Superior temporal gyrus (tissue), 1 donor: ENCODE data around the gene PIP4K2A.
A peak's percentile ranks its signal among the peaks of the same experiment; 100 is the strongest.

Experiments used
- DNase-seq: peaks from one replicate; pipeline ENCODE4 v3.0.0-alpha.2; 2016; ENCODE audit errors: extremely low spot score

The PIP4K2A gene

DNA sequence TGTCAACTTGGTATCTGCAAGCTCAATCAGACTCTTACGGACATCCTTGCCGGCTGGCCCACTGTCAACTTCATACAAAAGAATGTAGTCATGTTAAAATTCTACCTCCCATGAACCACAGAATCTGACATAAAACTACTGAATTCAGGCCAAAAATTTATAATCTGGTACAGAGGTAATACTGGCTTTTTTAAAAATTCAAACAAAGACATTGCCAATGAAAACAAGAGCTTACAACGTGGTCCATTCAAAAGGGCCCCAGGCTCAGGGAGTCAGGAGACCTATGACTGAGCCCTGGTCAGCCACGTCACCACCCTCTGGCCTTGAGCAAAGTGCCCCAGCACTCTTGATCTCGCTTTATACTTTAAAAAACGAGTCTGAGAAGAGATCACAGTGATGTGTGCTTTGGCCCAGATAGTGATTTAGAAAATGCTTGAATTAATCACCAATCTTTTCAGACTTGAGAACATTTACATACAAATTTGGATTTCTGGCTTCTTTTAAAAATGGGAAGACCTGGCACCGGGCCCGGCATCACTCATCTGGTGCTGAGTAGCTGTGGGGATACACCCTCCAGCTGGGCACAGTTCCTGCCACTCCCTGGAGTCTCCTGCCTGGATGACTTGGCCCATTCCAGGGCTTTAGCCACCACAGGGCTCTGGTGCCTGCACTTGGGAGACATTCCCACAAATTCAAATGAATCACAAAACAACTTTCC is 94.1 kb downstream of the PIP4K2A start:
- DNase-seq = peak; percentile 78

DNA sequence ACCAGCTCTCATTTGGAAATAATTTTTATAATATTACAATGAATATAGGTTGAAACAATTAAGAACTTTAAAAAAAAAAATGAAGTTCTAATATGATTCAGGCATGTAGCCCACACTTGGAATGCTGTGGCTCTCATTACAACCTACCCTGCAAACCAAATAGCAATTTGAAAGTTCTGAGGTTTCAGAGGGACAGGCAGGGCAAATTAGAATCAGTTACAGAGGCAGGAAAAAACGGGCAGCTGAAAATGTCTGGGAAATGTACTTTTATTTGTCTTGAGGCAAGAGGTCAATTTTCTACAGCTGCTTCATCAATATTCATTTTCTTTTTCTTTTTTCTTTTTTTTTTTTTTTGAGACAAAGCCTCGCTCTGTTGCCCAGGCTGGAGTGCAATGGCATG is 95.3 kb downstream of the PIP4K2A start:
- no peak for DNase-seq

DNA sequence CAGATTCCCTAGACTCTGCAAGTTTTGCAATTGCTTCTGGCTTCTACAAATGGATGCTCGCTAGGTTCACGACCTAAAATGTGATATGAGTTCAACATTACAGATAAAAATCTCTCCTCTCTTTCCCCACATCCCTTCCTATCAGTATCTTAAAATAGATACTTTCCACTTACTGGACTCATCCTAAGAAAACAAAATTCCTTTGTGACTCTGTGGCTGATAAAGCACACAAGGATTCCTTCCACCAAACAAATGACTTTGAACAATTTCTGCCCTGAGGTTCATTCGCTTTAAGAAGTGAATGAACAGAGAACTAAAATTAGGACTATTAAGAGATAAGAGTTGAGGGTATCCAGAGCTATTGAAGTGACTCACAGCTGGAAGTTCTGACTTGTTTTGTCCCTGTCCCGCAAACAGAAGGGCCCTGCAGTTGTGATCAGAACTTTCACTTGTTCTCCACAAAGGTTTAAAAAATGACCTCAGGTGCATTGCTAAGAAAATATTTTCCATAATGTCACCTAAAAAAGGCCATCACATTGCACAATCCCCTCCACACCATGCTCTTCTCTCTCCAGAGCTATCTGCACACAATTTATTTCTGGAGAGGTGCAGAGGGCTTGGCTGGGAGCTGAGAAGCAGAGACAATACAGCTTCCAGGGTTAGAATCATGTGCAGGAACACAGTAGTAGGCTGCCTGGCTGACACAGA is 96.1 kb downstream of the PIP4K2A start:
- DNase-seq = no peak

DNA sequence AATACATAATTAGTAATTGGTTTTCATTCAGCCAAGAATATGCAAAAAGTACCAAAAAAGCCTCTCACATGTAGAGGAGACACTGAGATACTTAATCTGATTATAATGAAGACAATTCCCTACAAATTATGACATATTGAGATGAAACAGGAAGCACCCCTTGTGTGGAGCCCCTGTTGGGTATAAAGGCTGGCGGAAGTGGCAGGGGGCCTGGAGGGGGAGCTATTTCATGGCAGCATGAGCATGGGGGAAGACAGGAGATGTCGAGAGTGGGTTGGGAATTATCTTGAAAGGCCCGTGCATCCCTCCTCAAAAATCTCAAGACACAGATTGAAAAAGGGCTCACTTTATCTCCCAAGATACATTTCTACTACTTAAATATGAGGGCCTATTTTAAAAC is 96.9 kb downstream of the PIP4K2A start:
- DNase-seq = no peak

DNA sequence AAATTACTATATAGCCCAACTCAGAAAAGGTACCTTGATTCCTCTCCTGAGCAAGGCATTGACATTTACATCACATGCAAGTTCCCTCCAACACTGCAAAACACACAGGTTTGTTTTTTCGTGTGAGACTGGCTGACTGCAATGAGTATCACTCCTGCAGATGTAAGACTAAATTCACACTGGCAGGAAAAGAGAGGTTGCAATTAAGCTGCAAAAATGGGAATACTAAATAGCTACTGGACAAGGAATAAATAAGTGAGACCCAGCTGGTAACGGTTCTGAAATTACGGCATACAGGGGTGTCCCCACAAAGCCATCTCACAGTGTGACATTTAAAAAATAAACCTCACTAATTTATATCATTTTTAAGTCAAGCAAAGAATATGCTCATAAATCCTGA is 97.3 kb downstream of the PIP4K2A start:
- DNase-seq = no peak

DNA sequence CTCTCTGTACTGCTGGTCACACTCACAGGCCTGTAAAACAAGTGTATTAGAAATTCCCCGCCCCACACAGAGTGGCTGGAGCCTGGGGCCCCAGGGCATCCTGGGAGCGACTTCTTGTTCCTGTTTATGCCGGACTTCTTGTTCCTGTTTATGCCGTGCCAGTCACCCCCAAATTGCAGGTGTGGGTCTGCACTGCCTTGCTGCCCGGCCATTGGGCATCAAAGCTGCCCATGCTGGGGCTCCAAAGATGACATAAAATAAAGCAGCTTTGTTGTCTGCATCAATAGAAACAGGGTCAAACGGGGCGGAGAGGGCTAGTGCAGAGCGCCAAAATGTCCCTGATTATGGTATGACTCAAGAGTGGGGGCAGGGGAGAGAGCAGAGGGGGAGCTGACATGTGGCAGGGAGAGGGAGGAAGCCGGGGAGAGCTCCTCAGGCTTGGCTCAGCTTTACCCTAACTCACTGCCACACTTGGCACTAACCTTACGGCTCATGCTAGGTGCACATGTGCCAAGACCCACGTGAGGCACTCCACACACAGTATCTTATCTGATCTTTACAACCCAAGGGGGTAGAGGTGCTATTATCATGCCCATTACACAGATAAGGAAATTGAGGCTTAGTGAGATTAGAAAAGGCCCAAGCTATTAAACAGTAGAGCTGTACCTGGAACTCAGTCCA is 98.4 kb downstream of the PIP4K2A start:
- peak; percentile 97 for DNase-seq

DNA sequence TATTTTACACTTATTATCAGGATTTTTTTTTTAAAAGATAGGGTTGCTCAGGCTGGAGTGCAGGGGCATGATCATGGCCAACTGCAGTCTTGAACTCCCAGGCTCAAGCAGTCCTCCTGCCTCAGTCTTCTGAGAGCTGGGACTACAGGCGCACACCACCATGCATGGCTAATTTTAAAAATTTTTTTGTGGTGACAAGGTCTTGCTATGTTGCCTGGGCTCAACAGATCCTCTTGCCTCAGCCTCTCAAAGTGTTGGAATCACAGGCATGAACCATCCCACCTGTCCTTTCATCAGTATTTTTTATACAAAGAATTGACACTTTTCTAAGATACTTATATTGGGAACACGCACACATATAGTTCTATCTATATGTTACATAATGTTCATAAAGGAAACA is 99.3 kb downstream of the PIP4K2A start:
- DNase-seq = no peak

DNA sequence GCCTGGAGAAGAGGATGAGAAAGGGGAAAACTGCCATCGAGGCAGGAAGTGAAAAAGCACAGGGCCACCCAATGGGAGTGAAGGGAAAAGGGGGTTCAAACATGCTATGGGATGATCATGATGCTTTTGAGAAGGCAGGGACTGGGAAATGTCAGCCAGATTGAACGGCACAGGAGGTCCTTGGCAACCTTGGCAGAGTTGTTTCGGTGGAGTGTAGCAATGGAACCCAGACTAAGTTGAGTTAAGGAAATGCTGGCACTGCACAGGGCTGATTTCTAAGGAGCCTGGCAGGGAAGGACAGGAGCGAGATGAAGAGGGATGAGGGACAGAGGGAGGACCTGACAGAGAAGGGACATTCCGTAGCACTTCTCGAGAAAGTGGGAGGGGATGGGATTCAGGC is 101.4 kb downstream of the PIP4K2A start:
- DNase-seq = no peak

DNA sequence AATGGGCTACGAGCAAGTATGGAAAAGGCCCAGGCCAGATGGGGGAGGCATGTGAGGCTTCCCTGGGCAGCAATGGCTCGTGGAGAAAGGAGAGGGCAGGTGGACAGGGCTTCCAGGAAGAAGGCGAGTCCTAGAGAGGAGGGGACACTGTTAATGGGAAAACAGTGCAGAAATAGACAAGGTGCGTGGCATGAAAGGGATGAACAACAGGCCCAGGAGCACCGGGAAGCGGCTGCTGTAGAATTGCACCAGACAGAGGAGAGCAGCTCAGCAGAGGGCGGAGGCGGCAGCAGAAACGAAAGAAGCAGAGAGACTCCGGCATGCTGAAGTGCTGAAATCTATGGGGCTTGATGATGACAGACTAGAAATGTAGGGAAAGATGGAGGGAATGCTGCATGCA is 102.1 kb downstream of the PIP4K2A start:
- no peak for DNase-seq

DNA sequence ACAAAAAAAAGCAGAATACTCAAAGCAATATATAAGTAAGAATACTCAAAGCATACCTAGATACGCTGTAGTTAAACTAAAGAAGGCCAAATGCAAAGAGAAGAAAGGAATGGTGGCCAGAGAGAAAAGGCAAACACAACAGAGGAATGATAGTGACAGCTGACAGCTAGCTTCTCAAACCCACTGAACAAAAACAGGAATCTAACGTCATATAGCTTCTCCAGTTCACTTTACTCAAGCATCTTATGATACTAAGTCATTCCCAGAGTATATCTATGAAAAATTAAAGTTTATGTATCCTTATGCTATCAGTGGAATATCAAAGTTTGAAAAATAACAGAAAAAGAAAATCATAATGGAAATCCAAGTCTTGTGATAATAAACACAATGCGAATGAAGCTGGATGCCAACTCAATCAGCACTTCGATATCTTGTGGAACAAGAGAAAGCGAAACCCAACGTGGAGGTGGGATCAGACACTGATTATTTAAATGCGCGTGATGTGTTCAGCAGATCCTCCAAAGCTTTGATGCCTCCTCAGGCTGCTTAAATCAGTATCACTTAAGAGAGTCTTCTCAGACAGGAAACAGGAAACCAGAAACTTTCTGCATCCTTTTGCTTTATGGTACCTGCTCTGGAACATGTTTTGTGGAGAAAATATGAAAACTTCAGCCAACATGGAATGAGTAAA is 102.8 kb downstream of the PIP4K2A start:
- DNase-seq = peak; percentile 37

DNA sequence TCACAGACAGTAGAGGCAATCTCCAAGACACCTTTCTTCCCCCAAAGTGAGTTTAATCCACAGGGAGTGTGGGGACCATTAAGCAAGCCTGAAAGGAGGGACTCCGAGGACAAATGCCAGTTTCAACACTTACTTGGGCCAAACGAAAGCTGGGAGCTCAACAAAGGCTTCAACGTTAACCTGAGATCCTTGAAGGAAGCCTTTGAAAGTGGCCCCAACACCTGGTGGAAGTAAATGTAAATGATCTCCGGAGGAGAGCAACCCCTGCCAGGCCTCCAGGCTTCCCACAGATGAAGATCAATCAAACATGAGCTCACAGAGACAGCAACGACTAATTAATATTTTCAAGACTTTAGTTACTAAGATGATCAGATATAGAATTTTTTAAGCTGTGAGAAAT is 103.8 kb downstream of the PIP4K2A start:
- no peak for DNase-seq

DNA sequence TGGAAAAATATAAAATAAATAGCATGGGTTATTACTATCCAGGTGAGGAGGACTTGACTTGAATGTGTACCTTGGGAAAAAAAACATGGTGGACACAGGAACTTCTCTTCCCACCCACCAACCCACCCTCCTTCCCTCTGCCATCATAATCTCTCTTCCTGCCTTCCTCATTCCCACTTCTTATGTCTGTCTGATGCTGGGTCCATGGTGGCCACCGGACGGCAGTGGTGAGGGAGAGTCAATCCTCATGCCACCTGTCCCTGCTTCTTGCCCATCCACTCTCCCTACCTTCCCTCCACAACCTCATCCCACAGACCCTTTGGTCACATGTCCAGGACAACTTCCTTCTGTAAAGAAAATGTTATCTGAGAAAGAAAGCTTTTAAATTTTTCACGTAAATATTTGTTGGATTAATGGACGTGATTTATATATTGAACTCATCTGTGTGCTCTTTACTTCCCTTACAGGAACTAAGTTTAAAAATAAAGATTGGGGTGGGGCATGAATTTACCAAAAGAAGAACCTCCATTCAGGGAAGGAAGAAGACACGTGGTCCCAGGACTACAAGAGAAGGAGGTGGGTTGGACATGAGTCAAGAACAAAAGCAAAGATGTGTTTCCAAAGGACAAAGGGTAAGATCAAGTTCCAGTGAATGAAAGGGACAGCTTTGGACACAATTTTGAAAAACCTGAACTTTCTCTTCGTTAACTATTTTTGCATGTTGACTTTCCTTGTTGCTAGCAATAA is 104.5 kb downstream of the PIP4K2A start:
- no peak for DNase-seq

DNA sequence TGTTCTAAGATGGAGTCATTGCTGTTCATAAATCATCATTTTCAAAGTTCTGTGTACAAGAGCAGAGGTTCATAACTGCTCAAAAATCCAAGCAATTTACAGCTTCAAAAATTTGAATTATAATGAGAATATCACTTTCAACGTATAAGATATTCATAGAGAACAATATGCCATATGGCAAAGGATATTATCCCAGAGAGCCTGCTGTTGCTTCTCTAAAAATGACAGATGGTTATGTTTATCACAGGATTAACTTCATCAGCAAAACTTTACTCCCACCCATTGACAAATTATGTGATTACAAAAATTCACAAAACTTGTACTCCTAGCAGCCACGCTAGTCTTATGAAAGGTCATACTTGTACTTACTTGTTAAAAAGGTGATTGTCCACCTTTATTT is 105.1 kb downstream of the PIP4K2A start:
- DNase-seq = no peak

DNA sequence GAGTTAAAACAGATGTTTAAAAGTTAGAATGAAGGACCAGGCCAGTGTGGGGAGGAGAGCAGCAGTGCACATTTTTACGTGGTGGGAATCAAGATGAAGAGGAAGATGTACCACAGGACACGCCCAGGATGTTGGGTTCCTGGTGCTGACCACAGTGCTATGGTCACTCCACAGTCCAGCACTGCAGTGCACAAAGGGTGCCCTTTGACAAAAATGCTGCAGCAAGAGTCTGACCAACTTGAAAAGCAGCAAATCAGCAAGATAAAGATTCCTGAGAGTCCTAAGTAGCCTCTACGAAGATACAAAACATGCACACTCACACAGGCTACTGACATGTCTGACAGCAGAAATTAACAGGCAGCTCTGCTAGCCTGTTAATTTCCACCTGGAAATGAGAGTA is 107.1 kb downstream of the PIP4K2A start:
- no peak for DNase-seq

DNA sequence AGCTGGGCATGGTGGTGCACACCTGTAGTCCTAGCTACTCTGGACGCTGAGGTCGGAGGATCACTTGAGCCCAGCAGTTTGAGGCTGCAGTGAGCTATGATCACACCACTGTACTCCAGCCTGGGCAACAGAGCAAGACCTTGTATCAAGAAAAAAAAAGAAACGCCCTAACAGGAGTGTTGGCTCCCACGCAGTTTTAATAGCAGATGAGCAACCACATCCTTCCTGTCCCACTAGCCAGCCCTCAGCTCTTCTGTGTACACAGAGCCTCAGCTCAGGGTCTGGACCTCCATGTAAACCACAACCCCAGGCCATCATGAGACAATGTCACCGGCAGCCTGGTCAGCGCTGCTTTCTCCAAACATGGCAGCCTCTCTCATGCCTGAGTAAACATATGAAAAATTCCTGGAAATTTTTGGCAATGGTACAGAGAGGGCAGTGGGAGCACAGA is 108.2 kb downstream of the PIP4K2A start:
- no peak for DNase-seq

DNA sequence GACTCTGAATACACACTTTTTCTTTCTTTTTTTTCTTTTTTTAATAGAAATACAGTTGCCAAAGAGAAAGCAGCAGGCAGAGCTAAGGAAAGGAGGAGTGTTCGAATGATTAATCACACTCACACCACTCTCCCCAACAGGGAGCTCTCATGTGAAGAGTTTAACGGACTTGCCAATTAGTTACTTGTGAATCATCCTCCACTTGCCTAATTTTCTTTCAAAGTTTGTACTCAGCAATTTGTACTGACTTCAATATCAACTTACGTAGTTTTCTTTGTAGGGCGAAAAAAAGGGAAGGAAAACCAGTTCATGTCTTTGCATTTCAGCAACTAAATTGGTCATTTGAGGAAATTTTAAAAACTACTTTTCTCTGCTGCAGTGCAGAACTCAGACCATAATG is 109.2 kb downstream of the PIP4K2A start:
- peak; percentile 62 for DNase-seq

DNA sequence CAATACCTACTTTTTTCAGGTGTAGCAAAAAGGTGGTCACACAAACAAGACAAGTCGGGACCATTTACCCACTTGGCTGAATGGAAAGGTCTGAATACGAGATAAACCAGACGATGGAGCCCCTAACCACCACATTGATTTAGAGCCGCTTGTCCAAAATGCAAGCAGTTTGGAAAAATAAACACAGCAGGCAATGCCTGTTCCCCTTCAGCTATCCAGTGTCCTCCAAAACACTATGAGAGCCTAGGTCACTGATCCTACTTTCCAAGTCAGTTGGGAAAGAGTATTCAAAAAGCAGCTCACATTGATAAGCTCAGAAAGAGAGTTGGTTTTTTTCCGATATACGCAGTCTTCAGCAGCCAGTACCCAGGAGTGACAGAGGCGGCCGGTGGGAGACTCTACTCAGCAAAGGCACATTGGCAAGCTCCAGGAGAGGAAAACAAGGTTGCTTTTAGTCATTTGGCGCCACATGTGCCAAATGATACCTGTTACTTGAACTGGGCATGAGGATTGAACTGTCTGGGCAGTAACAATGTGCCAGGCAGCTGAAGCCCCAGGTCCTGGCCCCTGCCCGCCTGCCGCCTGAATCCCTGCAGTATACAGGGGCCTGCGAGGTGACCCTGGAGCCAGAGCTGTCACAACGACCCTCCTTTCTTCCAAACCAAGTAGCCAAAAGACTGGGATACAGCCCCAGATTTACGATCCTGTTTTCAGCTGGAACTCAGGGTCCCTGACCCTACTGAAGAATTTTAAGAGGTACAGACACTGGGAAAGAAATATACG is 109.8 kb downstream of the PIP4K2A start:
- no peak for DNase-seq

DNA sequence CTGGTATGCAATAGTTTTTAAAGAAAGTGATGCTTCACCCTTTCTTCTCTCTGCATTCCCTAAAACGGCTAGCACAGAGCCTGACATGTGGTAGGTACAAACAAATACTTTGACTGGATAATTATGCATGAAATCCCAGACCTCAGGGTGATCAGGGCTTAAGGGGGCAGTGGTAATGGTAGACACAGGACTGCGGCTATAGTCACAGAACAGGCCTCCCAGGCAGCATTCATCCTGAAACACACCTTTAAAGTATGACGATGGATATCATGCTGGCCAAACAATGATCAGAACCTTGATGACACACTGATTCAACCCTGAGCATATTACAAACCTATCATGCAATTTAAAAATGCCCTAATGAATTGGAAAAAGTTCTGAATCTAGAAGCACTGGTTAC is 110.8 kb downstream of the PIP4K2A start:
- no peak for DNase-seq

DNA sequence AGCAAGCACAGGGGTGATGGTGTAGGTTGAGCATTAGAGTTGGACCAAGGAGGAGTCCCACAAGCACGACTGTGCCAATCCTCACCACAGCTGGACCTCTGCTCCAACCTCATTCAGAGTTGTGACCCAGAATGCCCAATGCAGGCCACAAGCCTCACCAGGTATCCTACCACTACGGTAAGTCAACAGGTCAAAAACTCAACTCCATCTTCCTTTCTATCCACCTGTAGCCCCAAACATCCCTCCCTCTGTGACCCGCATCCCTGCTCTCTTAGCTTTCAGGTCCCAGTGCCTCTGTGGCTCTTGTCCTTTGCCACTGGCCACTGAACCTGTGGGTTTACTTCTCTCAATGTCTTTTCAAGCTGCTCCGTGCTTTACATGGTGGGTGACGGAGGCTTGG is 112.8 kb downstream of the PIP4K2A start:
- no peak for DNase-seq

DNA sequence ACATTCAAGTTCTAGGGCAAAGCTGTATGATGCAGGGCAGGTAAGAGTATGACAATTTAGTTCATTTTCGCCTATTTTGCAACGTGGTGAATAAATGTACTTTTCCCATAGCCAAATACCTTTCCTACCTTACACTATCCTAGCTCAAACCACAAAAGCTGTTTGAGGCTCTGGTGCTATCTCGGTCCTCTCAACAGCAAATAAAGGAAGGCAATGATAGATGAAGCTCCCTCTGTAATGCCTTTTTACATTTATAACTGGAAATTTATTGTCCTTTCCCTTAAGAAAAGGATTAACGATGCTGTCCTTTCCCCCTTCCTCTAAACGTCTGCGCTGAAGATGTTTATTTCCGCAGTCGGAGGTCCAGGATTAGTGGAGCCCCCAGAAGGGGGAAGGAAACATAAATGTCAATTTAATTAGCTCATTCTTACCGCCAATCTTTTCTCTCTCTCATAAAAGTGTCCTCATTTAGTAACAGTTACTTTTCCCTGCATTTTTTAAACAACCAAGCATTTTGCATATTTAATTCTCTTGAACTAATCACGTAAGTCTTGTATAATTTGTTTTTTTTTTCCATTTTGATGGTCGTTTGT is 114.6 kb downstream of the PIP4K2A start:
- DNase-seq = no peak
